Activated CD8-positive, alpha-beta T cell treated with anti-CD3 and anti-CD28 coated beads, Interleukin-2, amount 10 ng/mL, durations not matched to agents 7 days and 5 days (primary cell): Measurements from ENCODE around the gene PTPRM. TPM values are rescaled to one million over a fixed set of nuclear protein-coding genes. Genes with fewer than 3 reads are reported as not detected.

Experiments
- ATAC-seq: fragments of 150-1000 bp; cut with Tn5 transposase; one replicate; pipeline ENCODE4 v1.10.0; 2021; ENCODE audit warnings: moderate library complexity
- CTCF ChIA-PET: fragments of 350-600 bp; sonication (Branson Sonifier 250); formaldehyde crosslinking; loops from one replicate; lab custom pipeline; 2021; ENCODE audit warnings: antibody characterized with exemption; lab: Charles Lee
- POLR2A ChIA-PET: fragments of 350-600 bp; sonication (Branson Sonifier 250); formaldehyde crosslinking; loops from one replicate; lab custom pipeline; 2021; ENCODE audit warnings: antibody characterized with exemption; lab: Charles Lee
- DNase-seq: peaks from one replicate; pipeline ENCODE4 v3.0.0-alpha.2; 2020
- H3K27ac Mint-ChIP-seq: one replicate; pipeline ENCODE4 v1.8.0; 2021; ENCODE audit warnings: mild to moderate bottlenecking, mixed read lengths
- H3K27me3 Mint-ChIP-seq: one replicate; pipeline ENCODE4 v1.8.0; 2021; ENCODE audit warnings: low read depth, mixed read lengths
- H3K36me3 Mint-ChIP-seq: one replicate; pipeline ENCODE4 v1.8.0; 2021; ENCODE audit warnings: low read depth, mixed read lengths
- H3K4me1 Mint-ChIP-seq: one replicate; pipeline ENCODE4 v1.8.0; 2021; ENCODE audit warnings: low read depth, mixed read lengths
- H3K4me3 Mint-ChIP-seq: one replicate; pipeline ENCODE4 v1.8.0; 2021; ENCODE audit warnings: mild to moderate bottlenecking, mixed read lengths
- H3K9me3 Mint-ChIP-seq: one replicate; pipeline ENCODE4 v1.8.0; 2022; ENCODE audit warnings: mixed read lengths; ENCODE audit not compliant: insufficient read depth
- total RNA-seq, 2 experiments: library from RNA; stranded (reverse); gene quantifications; one replicate each; pipeline ENCODE4 v1.2.3, GENCODE V29; 2021

PTPRM gene
- total RNA-seq, 2 experiments from 2014 or later, result 0.76 to 1.0 TPM

DNA sequence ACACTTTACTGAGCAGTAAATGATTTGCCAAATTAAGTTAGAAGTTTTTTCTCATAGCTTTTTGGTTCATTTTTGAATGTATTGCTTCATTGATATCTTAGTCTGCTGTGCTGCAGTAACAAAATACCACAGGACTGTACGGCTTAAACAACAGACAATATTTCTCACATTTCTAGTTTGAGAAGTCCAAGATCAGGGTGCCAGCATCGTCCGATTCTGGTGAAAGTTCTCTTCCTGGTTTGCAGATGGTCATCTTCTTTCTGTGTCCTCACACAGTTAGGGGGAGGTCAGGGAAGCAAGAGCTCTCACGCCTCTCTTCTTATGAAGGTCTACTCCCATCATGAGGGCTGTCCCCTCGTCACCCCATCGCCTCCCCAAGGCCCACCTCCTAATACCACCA, 325.4 kb downstream of the PTPRM start:
- DNase-seq, result no peak
- H3K9me3 Mint-ChIP-seq, result no peaks in the 10 kb centered on the region
- no peaks in the 10 kb centered on the region for H3K27me3 Mint-ChIP-seq
- no peak for ATAC-seq
- ChIA-PET CTCF (interaction anchor here (1.1 kb wide), 1 partner anchor 14 kb away, joined by 3 read pairs; no protein-coding TSS in a partner anchor), POLR2A (no interaction called here)
- H3K4me1 Mint-ChIP-seq, result no peaks in the 10 kb centered on the region
- no peak overlapping the region for H3K4me3 Mint-ChIP-seq
- no peak overlapping the region for H3K27ac Mint-ChIP-seq
- no peaks in the 10 kb centered on the region for H3K36me3 Mint-ChIP-seq

DNA sequence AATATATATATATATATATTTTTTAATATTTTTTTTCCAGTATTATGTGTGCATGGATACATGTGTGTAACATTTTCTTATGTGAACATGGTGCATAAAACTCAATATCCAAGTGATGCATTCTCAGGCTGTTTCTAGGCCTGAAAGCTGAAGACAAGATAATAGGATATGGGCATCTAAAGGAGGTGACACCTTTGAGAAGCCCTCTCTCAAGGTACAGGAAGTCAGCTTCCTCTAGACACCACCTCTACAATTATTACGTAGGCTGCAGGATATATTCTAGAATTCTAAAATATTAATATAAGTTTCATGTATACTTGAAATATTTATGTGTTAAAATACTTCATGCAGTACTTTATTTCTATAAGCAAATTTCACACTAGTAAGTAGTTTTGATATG, 327.5 kb downstream of the PTPRM start:
- no peak for ATAC-seq
- DNase-seq, result no peak
- ChIA-PET CTCF (no interaction called here), POLR2A (no interaction called here)
- Mint-ChIP-seq H3K36me3 (no peaks in the 10 kb centered on the region), H3K27ac (no peak overlapping the region), H3K27me3 (no peaks in the 10 kb centered on the region), H3K4me1 (no peaks in the 10 kb centered on the region), H3K9me3 (no peaks in the 10 kb centered on the region), H3K4me3 (no peak overlapping the region)

DNA sequence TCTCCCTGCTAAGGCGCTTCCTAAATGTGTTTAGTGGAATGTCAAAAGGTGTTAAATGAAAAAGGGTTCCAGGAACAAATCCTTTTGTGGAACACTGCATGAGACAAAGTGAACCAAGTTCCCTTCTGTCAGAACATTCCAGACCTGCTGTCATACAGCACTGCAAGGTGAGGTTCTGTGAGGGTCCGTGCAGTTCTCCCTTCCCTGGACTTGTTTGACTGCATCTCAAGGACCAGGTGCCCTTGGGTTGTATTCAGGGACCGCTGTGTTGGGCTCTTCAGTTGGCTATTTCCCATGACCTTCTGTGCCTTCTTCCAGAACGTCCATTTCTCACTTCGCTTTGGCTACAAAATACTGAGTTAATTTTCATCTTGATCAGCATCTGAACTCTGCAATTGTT, 328.2 kb downstream of the PTPRM start:
- Mint-ChIP-seq H3K4me3 (no peak overlapping the region), H3K27me3 (no peaks in the 10 kb centered on the region), H3K27ac (no peak overlapping the region), H3K4me1 (no peaks in the 10 kb centered on the region), H3K9me3 (no peaks in the 10 kb centered on the region), H3K36me3 (no peaks in the 10 kb centered on the region)
- ChIA-PET POLR2A (no interaction called here), CTCF (no interaction called here)
- no peak for ATAC-seq
- DNase-seq, result no peak

DNA sequence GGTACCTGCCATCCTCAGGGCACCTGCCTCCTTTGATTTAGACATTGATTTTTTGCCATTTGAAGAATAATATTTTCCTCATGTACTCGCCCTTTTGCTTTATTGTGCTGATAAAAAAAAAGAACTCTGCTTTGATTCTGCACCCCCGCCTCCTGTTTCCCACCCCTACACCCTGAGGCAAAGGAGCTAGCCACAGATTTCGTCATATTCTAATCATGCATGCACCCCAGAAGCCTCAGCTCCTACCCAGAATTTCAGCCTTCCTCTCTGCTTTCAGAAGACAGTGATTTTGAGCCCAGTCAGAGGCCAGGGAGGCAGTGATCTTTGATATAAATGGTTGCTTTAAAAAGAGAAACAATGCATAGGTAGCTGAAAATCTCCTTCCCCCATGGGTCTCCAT, 329.0 kb downstream of the PTPRM start:
- Mint-ChIP-seq H3K27me3 (no peaks in the 10 kb centered on the region), H3K4me3 (no peak overlapping the region), H3K4me1 (no peaks in the 10 kb centered on the region), H3K9me3 (no peaks in the 10 kb centered on the region), H3K27ac (no peak overlapping the region), H3K36me3 (no peaks in the 10 kb centered on the region)
- CTCF ChIA-PET, result no interaction called here
- POLR2A ChIA-PET, result no interaction called here
- ATAC-seq, result no peak
- no peak for DNase-seq

DNA sequence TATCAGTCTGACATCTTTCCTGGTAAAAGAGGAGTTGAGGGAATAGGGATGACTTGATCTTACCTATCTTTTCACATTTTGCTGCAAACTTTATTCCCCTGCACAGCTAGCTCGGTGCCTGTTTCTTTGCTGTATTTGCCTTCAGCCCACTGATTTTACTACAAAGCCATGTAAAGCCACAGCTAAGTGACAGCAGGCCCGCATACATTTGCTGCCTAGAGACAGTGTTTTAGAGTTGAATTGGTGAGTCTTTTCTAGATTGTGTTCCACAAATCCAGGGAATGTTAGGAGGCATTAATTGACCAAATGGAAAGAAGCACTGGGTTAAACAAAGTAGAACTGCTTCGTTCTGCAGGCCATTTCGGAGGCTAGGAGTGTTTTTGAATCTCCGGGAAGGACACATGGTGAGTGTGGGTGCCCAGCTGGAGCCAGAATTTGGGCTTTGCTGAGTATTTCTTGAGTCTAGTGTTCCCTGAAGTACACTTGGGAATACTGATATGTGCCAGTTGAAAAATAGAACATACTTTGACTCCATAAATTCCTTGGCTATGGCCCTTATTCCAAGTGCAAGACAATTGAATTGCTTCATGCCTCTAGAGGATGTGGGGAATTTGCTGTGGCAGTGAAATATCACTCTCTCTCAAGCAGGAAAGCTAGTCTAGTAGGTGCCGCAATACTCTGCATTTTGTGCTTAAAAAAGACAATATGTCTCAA, 329.8 kb downstream of the PTPRM start:
- POLR2A ChIA-PET, result no interaction called here
- ATAC-seq, result no peak

DNA sequence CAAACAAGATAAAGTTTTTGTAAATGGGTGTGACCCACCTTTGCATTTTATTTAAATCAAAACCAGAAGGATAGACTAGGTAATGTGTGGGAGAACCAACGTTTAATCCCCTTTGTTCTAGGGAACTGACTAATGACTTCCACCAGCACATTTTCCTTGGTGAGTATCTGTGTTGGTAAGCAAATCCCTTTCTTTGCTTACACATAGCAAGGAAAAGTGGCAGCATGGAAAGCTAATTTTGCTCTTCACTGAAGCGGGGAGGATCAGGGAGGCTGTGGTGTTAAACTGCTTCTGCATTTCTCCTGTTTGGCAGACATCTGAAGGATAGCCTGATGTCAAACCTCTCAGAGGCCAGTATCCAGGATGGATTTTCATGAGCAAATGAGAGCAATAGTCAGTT, 331.1 kb downstream of the PTPRM start:
- H3K27me3 Mint-ChIP-seq, result no peaks in the 10 kb centered on the region

More for the DNA sequence above, 329.8 kb downstream of the PTPRM start:
- CTCF ChIA-PET, result no interaction called here
- DNase-seq, result no peak
- Mint-ChIP-seq H3K4me3 (no peak overlapping the region), H3K9me3 (no peaks in the 10 kb centered on the region), H3K27me3 (no peaks in the 10 kb centered on the region), H3K36me3 (no peaks in the 10 kb centered on the region), H3K4me1 (no peaks in the 10 kb centered on the region), H3K27ac (no peak overlapping the region)

DNA sequence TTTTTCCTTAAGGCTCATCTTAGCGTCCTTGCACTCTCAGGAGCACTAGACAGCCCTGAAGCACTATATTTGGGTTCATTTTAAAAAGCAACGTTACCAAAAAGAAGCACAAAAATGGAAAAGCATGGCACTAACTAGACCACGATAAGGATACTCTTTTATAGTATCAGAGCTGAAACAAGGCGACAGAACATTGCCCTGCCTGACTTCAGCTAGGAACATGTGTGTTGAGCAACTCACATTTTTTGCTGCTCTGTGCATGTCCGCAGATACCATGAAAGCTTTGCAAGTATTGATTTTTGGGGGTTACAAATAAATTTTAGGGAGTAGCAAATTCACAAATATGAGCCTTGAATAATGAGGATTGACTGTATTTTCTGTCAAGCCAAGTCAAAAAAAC, 332.0 kb downstream of the PTPRM start:
- no peaks in the 10 kb centered on the region for H3K9me3 Mint-ChIP-seq
- DNase-seq (no peak), ATAC-seq (no peak)
- ChIA-PET POLR2A (no interaction called here), CTCF (no interaction called here)
- H3K4me1 Mint-ChIP-seq, result no peaks in the 10 kb centered on the region
- no peak overlapping the region for H3K27ac Mint-ChIP-seq
- H3K4me3 Mint-ChIP-seq, result no peak overlapping the region
- no peaks in the 10 kb centered on the region for H3K36me3 Mint-ChIP-seq
- no peaks in the 10 kb centered on the region for H3K27me3 Mint-ChIP-seq

More for the DNA sequence above, 331.1 kb downstream of the PTPRM start:
- Mint-ChIP-seq H3K36me3 (no peaks in the 10 kb centered on the region), H3K4me3 (no peak overlapping the region), H3K27ac (no peak overlapping the region), H3K4me1 (no peaks in the 10 kb centered on the region), H3K9me3 (no peaks in the 10 kb centered on the region)
- ChIA-PET POLR2A (no interaction called here), CTCF (no interaction called here)
- DNase-seq (no peak), ATAC-seq (no peak)

DNA sequence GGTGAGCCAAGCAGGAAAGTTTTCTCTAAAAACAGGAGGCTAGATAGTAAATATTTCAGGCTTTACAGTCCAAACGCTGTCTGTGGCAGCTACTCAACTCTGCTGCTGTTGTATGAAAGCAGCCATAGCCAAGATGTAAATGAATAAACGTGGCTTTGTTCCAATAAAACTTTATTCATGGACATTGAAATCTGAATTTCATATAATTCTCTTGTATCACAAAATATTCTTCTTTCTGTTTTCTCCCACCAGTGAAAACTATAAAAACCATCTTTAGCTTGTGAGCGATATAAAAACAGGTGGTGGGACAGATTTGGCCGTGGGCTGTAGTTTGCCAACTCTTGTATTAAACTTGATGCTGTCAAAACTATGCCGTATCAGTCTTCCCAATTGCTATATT, 333.0 kb downstream of the PTPRM start:
- Mint-ChIP-seq H3K4me1 (no peaks in the 10 kb centered on the region), H3K9me3 (no peaks in the 10 kb centered on the region), H3K27me3 (no peaks in the 10 kb centered on the region), H3K36me3 (no peaks in the 10 kb centered on the region), H3K27ac (no peak overlapping the region), H3K4me3 (no peak overlapping the region)
- DNase-seq (no peak), ATAC-seq (no peak)
- ChIA-PET POLR2A (no interaction called here), CTCF (no interaction called here)

DNA sequence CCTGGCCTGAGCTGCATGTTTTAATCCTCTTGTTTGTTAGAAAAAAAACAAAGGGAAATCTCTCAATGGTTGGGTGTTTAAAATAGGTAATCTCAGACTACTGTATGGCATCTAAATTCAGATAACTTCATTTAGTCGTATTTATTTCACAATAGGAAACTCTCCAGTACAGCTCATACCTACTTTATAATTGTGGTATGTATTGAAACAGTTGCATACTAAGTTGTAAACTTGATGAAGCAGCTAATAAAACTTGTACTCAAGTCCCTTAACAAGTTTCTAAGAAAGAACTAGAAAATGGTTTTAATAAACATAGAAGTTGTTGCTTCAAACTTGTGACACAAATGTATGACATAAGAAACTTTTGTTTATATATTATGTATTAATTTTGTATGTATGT, 334.5 kb downstream of the PTPRM start:
- H3K4me1 Mint-ChIP-seq, result no peaks in the 10 kb centered on the region
- H3K4me3 Mint-ChIP-seq, result no peak overlapping the region
- H3K36me3 Mint-ChIP-seq, result no peaks in the 10 kb centered on the region
- CTCF ChIA-PET, result no interaction called here
- DNase-seq, result no peak
- no peaks in the 10 kb centered on the region for H3K9me3 Mint-ChIP-seq
- H3K27ac Mint-ChIP-seq, result no peak overlapping the region
- ATAC-seq, result no peak
- no peaks in the 10 kb centered on the region for H3K27me3 Mint-ChIP-seq
- POLR2A ChIA-PET, result no interaction called here

DNA sequence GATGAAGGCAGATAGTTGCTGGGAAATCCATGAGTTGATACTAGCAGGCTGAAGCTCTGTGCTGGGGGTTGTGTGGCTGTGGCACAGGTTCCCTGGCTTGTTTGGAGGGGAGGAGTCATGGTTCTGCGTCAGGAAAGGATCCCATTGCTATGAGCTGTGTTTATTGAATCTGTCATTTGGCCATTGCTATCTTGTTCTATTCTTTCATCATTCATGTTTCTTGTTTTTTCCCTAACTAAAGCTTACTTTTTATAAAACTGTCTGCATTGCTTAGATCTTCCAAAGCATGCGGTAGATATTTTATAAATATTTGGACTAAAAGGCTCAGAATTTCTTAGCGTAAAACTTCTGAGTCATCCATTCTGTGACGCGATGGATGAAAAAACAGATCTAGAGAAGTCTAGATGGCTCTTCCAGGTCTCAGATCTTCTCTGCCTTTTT, 335.3 kb downstream of the PTPRM start:
- ChIA-PET POLR2A (no interaction called here), CTCF (no interaction called here)
- Mint-ChIP-seq H3K36me3 (no peaks in the 10 kb centered on the region), H3K4me1 (no peaks in the 10 kb centered on the region), H3K9me3 (no peaks in the 10 kb centered on the region), H3K4me3 (no peak overlapping the region), H3K27ac (no peak overlapping the region), H3K27me3 (no peaks in the 10 kb centered on the region)
- no peak for DNase-seq
- no peak for ATAC-seq

DNA sequence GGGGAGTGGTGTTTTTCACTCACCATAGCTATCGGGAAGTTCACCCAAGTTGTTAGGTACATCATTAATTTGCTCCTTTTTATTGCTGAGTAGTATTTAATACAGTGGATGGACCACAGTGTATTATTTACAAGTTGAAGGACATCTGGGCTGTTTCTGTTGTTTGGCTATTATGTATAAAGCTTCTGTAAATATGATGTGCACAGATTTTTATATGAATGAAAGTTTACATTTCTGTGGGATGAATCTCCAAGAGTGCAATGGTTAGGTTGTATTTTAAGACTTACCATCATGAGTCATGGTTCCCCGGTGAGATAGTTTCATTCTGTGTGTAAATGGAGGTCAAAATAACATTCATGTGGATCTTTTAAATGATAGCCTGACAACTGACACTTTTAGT, 337.4 kb downstream of the PTPRM start:
- no peaks in the 10 kb centered on the region for H3K36me3 Mint-ChIP-seq
- DNase-seq, result no peak
- no peak overlapping the region for H3K4me3 Mint-ChIP-seq
- no peaks in the 10 kb centered on the region for H3K9me3 Mint-ChIP-seq
- no peak overlapping the region for H3K27ac Mint-ChIP-seq
- CTCF ChIA-PET, result no interaction called here
- no peaks in the 10 kb centered on the region for H3K4me1 Mint-ChIP-seq
- H3K27me3 Mint-ChIP-seq, result no peaks in the 10 kb centered on the region
- POLR2A ChIA-PET, result no interaction called here
- no peak for ATAC-seq

DNA sequence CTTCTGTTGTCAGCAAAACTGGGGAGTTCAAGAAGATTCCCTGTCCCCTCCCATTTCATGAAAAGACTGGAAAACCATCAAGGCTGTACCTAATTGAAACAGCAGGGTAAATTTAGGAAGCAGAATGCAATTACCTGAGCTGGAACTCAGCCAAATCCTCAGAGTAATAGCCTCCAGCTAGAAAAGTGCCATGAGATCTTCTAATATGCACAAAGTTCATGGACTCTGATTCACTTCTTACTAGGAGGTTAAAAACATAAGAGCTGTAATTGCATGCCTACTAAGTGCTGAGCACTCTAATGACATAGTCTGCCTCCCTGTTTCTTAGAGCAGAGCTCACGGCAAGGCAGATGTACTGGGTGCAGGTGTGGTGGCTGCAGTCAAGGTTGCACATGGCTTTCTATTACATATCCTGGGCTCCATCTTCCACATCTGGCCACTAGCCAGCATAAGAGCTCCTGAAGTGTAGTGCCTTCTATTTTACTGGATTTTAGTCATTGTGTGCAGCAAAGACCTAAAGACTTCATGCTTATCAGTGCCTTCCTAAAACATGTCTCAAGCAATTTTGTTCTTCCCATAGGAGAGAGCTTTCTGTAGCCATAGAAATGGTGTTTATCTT, 341.7 kb downstream of the PTPRM start:
- H3K9me3 Mint-ChIP-seq, result no peaks in the 10 kb centered on the region
- no peak overlapping the region for H3K4me3 Mint-ChIP-seq
- no peaks in the 10 kb centered on the region for H3K4me1 Mint-ChIP-seq
- no peak overlapping the region for H3K27ac Mint-ChIP-seq
- ChIA-PET POLR2A (no interaction called here), CTCF (no interaction called here)
- DNase-seq (no peak), ATAC-seq (no peak)
- H3K36me3 Mint-ChIP-seq, result no peaks in the 10 kb centered on the region
- no peaks in the 10 kb centered on the region for H3K27me3 Mint-ChIP-seq
